ENCODE data around the gene POMT2.
"Not testable (repeated sequence)": the region's sequence is repeated elsewhere in the genome, so short reads cannot be mapped to it uniquely, and the experiment has no call there.

The POMT2 gene, protein sequence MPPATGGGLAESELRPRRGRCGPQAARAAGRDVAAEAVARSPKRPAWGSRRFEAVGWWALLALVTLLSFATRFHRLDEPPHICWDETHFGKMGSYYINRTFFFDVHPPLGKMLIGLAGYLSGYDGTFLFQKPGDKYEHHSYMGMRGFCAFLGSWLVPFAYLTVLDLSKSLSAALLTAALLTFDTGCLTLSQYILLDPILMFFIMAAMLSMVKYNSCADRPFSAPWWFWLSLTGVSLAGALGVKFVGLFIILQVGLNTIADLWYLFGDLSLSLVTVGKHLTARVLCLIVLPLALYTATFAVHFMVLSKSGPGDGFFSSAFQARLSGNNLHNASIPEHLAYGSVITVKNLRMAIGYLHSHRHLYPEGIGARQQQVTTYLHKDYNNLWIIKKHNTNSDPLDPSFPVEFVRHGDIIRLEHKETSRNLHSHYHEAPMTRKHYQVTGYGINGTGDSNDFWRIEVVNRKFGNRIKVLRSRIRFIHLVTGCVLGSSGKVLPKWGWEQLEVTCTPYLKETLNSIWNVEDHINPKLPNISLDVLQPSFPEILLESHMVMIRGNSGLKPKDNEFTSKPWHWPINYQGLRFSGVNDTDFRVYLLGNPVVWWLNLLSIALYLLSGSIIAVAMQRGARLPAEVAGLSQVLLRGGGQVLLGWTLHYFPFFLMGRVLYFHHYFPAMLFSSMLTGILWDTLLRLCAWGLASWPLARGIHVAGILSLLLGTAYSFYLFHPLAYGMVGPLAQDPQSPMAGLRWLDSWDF

GRCh38 chr14:77320238-77320935, at the start of gene POMT2:
TSS of gene POMT2 (minus strand) at chr14:77320883. CDS start at chr14:77320681, 202 bp downstream.
- DNase-seq = peak; percentile 87

- DNase-seq = no peak
These were observed 48.6 kb upstream of the POMT2 start for GRCh38 chr14:77369285-77369684.

GRCh38 chr14:77364146-77364545, 43.5 kb upstream of the POMT2 start:
- no peak for DNase-seq

GRCh38 chr14:77359626-77360025, 38.9 kb upstream of the POMT2 start:
- DNase-seq = no peak

- DNase-seq = no peak
These were observed 36.2 kb upstream of the POMT2 start for GRCh38 chr14:77356899-77357298.

GRCh38 chr14:77355811-77356210, 35.1 kb upstream of the POMT2 start:
- DNase-seq = no peak

DNA sequence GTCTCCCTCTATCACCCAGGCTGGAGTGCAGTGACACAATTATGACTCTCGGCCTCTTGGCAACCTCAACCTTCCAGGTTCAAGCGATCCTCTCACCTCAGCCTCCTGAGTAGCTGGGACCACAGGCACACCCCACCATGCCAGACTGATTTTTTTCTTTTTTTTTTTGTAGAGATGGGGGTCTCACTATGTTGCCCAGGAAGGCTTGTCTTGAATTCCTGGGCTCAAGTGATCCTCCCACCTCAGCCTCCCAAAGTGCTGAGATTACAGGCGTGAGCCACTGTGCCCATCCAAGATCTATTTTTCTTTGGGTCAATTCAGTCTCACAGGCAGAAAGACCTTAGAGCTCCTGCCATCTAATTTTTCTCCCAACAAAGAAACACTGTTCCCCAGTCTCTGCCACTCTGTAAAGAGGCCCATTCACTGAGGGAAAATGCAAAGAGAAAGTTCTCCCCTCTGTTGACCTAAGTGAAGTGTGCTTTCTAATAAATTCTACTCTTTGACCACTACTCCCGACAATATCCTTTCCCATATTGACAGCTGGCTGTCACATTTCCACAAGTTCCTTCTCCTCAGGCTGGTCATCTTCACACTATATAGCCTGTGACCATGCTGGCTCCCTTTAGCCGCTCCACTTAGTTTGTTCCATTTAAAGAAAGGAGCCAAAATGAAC, 32.9 kb upstream of the POMT2 start:
- no peak for DNase-seq

DNA sequence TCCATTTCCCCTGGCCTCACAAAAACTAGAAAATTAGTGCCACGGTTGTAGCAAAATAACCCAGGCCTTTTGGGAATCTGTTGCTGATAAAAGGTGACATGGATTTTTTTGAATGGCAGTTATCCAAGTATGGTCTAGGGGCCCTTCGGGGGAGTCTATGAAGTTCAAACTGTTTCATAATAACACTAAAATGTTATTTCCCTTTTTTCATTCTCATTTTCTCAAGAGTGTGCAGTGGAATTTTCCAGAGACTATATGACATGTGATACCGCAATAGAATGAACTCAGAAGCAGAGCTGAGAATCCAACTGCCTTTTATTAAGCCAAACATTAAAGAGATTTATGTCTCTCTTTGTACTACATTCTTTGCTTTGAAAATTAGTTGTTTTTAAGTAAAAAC, 27.1 kb upstream of the POMT2 start:
- peak; percentile 33 for DNase-seq

DNA sequence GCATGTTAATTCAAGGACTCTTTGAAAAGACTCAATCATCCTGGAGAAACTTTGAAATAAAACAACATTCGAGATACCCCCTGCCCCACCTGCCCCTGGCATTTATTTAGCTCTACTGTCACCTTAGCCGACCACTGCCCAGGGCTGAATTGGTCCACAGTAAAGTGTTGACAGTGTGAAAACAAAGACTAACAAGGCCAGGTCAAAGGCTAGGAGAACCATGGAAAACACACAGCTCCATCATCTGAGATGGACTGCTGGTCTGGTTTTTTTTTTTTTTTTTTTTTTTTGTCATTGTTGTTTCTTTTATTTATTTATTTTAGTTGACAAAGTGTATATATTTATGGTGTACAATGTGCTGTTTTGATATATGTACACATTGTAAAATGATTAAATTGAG, 25.8 kb upstream of the POMT2 start:
- DNase-seq = no peak

- peak; percentile 18 for DNase-seq
These were observed 23.8 kb upstream of the POMT2 start for GRCh38 chr14:77344377-77344996.

DNA sequence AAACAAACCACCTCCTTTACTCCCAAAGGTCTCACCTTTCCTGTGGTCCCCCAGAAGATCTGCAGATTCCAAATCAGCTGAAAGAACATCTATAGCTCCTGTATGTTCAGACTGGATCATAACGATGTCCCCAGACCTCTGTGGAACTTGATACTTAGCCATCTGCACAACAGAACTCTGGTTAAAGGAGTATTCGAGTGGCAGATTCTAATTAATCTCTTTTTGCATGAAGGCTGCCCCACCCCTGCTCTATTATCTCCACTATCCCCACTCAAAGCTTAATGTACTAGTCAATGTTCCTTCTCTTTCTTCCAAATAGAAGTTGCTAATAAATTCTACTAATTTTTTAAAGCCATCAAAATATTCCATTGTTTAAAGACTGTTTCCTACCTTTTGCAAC, 23.0 kb upstream of the POMT2 start:
- no peak for DNase-seq

DNA sequence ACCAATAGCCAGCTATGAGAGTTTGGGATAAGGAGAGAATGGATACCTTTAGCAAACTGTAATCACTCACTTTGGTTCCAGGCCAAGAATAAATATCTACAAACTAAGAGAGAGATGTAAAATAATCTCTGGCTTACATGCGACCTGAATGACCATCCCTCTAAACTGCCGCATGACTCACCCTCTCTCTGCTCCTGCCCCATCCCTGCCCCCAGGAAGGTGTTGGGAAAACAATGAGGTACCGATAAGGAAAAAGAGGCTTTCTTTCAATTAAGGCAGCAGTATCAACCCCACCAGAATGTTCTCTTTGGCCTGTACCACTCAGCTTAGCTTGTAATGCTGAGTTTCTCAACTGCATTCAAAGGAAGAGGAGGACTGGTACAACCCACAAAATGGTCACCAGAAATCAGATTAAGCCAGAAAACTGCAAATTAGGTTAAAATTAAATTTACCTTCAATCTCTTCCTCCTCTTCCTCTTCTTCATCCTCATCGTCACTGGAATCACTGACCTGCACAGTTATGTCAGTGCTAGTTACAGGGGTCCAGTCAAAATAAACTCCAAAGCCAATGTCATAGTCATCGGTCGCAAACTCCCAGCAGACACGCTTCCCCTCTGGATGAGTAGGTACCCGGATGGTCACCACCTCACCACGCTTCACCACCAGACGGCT, 22.2 kb upstream of the POMT2 start:
- no peak for DNase-seq

DNA sequence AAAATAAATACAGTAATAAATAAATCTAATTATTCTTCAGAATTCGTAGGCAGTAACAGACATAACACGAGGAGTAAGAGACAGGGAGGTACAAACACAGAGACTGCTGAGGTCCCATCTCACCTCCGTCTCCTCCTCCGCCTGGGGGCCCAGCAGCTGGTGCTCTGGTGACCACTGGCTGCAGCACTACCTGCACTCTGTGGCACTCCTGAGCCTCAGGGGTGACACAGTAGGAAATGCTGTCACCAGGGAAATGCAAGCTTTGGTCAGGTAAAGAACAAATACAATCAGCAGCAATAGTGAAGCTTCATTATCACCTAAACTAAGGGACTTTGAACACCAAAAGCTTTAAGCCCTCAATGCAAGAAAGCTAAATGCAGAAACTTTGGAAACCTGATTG, 19.7 kb upstream of the POMT2 start:
- DNase-seq = no peak

GRCh38 chr14:77339407-77339806, 18.7 kb upstream of the POMT2 start:
- peak; percentile 36 for DNase-seq

- no peak for DNase-seq
These were observed 17.6 kb upstream of the POMT2 start for GRCh38 chr14:77338302-77338701.

GRCh38 chr14:77337880-77338279, 17.2 kb upstream of the POMT2 start:
- DNase-seq = no peak

DNA sequence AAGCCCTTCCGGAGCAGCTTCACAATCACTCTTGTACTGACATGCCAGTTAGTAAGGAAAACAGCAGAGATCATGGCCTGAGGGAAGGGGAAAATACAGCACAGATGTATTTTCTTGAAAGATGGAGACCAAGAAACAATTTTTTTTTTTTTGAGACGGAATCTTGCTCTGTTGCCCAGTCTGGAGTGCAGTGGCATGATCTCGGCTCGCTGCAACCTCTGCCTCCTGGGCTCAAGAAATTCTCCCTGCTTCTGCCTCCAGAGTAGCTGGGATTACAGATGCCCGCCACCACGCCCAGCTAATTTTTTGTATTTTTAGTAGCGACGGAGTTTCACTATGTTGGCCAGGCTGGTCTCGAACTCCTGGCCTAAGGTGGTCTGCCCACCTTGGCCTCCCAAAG, 16.6 kb upstream of the POMT2 start:
- DNase-seq = not testable (repeated sequence)

DNA sequence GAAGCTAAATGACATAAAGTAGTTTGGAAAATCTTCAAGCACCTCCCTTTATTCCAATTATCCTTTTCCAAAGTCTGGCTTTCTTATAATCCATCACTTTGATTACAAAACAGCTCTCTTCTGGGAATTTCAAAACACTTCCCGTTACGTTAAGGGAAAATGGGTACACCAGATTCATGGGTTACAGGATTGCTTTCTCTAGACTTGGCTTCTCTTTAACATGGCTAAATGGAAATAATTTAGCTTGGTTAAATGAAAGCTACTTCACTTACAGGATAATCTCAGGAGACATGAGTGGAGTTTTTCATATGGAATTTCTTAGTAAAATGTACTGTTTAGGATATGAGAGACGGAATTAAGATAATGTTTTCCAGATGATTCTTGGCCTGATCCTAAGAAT, 14.9 kb upstream of the POMT2 start:
- no peak for DNase-seq

- no peak for DNase-seq
These were observed 9.2 kb upstream of the POMT2 start for GRCh38 chr14:77329872-77330271.

DNA sequence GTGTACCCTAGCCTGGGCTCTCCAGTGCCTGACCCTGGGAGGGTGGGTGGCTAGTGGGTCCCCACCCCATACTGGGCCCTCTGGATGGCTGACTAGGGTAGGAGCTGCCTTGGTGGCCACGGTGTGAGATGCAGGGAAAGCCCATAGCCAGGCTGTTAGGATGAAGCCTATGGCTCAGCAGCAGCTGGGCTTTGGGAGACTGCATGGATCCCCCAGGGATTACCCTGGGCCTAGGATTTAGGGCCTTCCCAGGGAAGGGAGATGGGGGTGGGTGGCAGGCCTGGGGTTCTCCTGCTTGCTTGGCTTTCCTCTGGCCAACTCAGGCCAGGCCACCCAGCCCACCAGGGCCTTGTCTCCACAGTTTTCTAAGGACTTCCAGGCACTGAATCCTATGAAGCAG, 6.4 kb upstream of the POMT2 start:
- DNase-seq = no peak

GRCh38 chr14:77325746-77326094, 5.0 kb upstream of the POMT2 start:
- DNase-seq = no peak
